Activated CD8-positive, alpha-beta T cell treated with anti-CD3 and anti-CD28 coated beads for 36 hours (primary cell): ENCODE results near the gene ASF1B. TPM values are rescaled to one million over a fixed set of nuclear protein-coding genes. Genes with fewer than 3 reads are reported as not detected.

Source experiments
- ATAC-seq: fragments of 200-7000 bp; cut with Tn5 transposase; one replicate; pipeline ENCODE4 v1.10.0; 2021; ENCODE audit warnings: mild to moderate bottlenecking, moderate library complexity
- CTCF ChIA-PET: fragments of 350-600 bp; sonication (Branson Sonifier 250); formaldehyde crosslinking; loops from one replicate; lab custom pipeline; 2021; ENCODE audit warnings: antibody characterized with exemption; lab: Charles Lee
- POLR2A ChIA-PET: fragments of 350-600 bp; sonication (Branson Sonifier 250); formaldehyde crosslinking; loops from one replicate; lab custom pipeline; 2021; ENCODE audit warnings: antibody characterized with exemption; lab: Charles Lee
- DNase-seq: peaks from one replicate; pipeline ENCODE4 v3.0.0-alpha.2; 2020
- H3K27ac Mint-ChIP-seq: one replicate; pipeline ENCODE4 v1.8.0; 2021; ENCODE audit warnings: mild to moderate bottlenecking, mixed read lengths
- H3K27me3 Mint-ChIP-seq: one replicate; pipeline ENCODE4 v1.8.0; 2021; ENCODE audit warnings: mixed read lengths
- H3K36me3 Mint-ChIP-seq: one replicate; pipeline ENCODE4 v1.8.0; 2021; ENCODE audit warnings: low read depth, mixed read lengths
- H3K4me1 Mint-ChIP-seq: one replicate; pipeline ENCODE4 v1.8.0; 2021; ENCODE audit warnings: low read depth, mixed read lengths
- H3K4me3 Mint-ChIP-seq: one replicate; pipeline ENCODE4 v1.8.0; 2021; ENCODE audit warnings: mild to moderate bottlenecking, moderate library complexity, mixed read lengths
- H3K9me3 Mint-ChIP-seq: one replicate; pipeline ENCODE4 v1.8.0; 2021; ENCODE audit warnings: mixed read lengths
- CTCF ChIP-seq: fragments of 200-600 bp; IDR thresholded peaks from one replicate; pipeline ENCODE4 v1.8.0; 2022; ENCODE audit warnings: antibody characterized with exemption, mild to moderate bottlenecking
- intact Hi-C: fragments of 100-400 bp; cut with micrococcal nuclease; formaldehyde crosslinking; loops from one replicate; pipeline ENCODE4 v1.10.0; 2022
- total RNA-seq, 2 experiments: library from RNA; stranded (reverse); gene quantifications; one replicate each; pipeline ENCODE4 v1.2.3, GENCODE V29; 2021

Gene ASF1B
- total RNA-seq, 2 experiments from 2014 or later = 53.5 to 55.3 TPM

DNA sequence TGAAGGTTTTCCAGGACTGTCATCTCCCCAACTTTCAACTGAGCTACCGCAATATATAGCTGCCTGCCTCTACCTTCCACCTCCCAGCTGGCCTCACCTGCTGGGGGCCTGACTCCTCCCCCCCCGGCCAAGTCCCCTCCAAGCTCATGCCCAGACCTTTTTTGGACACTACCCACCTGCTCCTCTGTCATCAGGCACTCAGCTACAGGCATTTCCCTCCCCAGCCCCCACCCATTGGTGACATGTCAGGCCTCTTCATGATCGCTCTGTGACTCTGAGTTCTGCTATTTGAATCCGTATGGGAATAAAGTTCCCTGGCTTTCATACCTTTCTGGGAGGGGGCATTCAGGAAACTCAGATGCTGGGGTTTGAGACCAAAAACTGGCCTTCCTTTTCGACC is 20.6 kb downstream of the ASF1B start:
- Mint-ChIP-seq H3K4me1 (peaks cover 56% of the 10 kb centered on the region), H3K36me3 (no peaks in the 10 kb centered on the region), H3K9me3 (no peaks in the 10 kb centered on the region), H3K27me3 (no peaks in the 10 kb centered on the region), H3K27ac (no peak overlapping the region), H3K4me3 (peak overlapping the region; percentile 90)
- DNase-seq (no peak), ATAC-seq (no peak)
- CTCF ChIA-PET = interaction anchor here (0.7 to 4.9 kb wide), 22 partner anchors 10 to 518 kb away, joined by 3 to 44 read pairs (median 4); partner anchors contain the start of genes ASF1B, MISP3 and RLN3
- TF ChIP-seq CTCF = no peak
- POLR2A ChIA-PET = interaction anchor here (0.8 to 1.3 kb wide), 3 partner anchors 11 to 130 kb away, joined by 3 to 5 read pairs (median 4); no protein-coding TSS in a partner anchor
- intact Hi-C loops = no loop called here

DNA sequence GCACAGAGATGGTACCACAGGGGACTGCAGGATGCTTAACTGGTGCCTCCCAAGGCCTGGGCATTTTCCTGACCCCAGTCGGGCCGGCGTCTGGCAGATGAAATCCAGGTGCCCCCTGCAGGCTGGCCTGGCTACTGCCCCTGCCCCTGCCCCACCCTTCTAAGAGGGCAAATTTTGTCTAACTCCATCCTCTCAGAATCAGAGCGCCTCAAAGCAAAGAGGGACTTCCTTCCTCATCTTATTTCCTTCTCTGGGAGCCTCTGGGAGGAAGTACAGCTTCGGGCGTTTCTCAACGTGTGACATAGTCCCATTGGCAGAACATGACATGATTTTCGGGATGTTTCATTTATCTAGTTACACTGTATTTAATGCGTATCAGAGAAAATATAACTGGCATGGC is 21.5 kb downstream of the ASF1B start:
- ATAC-seq = no peak
- Mint-ChIP-seq H3K27ac (no peak overlapping the region), H3K36me3 (no peaks in the 10 kb centered on the region), H3K4me1 (peaks cover 58% of the 10 kb centered on the region), H3K4me3 (no peak overlapping the region), H3K27me3 (no peaks in the 10 kb centered on the region), H3K9me3 (no peaks in the 10 kb centered on the region)
- intact Hi-C loops = no loop called here
- peak; percentile 61 for TF ChIP-seq CTCF
- POLR2A ChIA-PET = interaction anchor here (0.8 to 1.3 kb wide), 4 partner anchors 11 to 130 kb away, joined by 3 to 6 read pairs (median 4); no protein-coding TSS in a partner anchor
- DNase-seq = peak; percentile 78
- CTCF ChIA-PET = interaction anchor here (0.6 to 4.9 kb wide), 28 partner anchors 9 to 242 kb away, joined by 3 to 44 read pairs (median 4); partner anchors contain the start of genes ASF1B, MISP3 and RLN3

GRCh38 chr19:14114439-14114838 is 21.9 kb downstream of the ASF1B start:
- ATAC-seq (no peak), DNase-seq (no peak)
- Mint-ChIP-seq H3K4me1 (peaks cover 58% of the 10 kb centered on the region), H3K27me3 (no peaks in the 10 kb centered on the region), H3K36me3 (no peaks in the 10 kb centered on the region), H3K27ac (no peak overlapping the region), H3K4me3 (no peak overlapping the region), H3K9me3 (no peaks in the 10 kb centered on the region)
- TF ChIP-seq CTCF = no peak
- POLR2A ChIA-PET = interaction anchor here (1.0 to 1.3 kb wide), 4 partner anchors 23 to 25 kb away, joined by 3 to 6 read pairs (median 4); no protein-coding TSS in a partner anchor
- intact Hi-C loops = no loop called here
- CTCF ChIA-PET = interaction anchor here (0.6 to 4.9 kb wide), 25 partner anchors 9 to 239 kb away, joined by 3 to 44 read pairs (median 4); partner anchors contain the start of genes ASF1B, MISP3 and RLN3

- ChIA-PET POLR2A (interaction anchor here (1.0 to 1.3 kb wide), 3 partner anchors 22 to 26 kb away, joined by 3 to 6 read pairs (median 3); no protein-coding TSS in a partner anchor), CTCF (interaction anchor here (0.6 to 4.9 kb wide), 21 partner anchors 8 to 236 kb away, joined by 3 to 44 read pairs (median 5); partner anchors contain the start of genes ASF1B and MISP3)
- DNase-seq (peak; percentile 67), ATAC-seq (no peak)
- Mint-ChIP-seq H3K36me3 (no peaks in the 10 kb centered on the region), H3K9me3 (no peaks in the 10 kb centered on the region), H3K4me1 (peaks cover 54% of the 10 kb centered on the region), H3K27me3 (no peaks in the 10 kb centered on the region), H3K4me3 (no peak overlapping the region), H3K27ac (peak overlapping the region; percentile 49)
- intact Hi-C loops = no loop called here
- TF ChIP-seq CTCF = no peak
Measured at GRCh38 chr19:14113762-14114414, 22.5 kb downstream of the ASF1B start.
